ENCODE data around the gene PPP1R18. TPM values are rescaled to one million over a fixed set of nuclear protein-coding genes. Genes with fewer than 3 reads are reported as not detected.

The PPP1R18 gene
- total and polyA plus RNA-seq, 2 of the 4 experiments (the other 2 are of a cell fraction): 31.9 to 134 TPM

DNA sequence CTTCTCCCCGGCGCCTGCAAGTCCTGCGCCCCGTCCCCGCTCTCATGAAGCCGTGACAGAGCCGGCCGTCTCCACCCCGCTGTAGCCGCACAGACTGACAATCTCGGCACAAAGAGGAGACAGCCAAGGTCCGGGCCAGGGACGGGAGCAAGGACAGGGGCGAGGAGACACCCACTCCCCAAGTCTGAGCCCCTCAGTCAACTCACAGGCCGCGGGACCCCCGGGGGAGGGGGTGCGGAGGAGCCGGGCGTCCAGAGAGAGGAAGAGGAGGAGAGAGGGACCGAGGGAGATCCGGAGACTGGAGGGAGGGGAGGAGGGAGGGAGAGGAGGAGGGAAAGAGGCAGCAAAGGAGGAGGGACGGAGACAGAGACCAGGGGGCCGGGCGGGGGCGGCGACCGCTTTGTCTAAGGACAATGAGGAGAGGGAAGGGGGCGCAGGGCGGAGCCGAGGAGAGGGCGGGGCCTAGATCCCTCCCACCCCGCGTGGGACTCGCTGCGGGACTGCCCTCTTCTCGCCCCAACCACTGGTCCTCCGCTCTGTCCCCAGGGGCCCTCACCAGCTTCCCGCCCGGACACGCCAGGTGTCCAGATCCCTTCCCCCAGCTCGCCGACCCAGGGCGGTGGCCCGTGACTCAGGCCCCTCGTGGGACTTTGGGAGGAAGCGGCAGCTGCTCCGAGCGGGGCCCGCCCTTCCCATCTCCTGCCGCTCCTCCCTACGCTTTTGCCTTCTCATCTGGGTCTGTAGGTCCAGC lies 638 bp upstream of the PPP1R18 start:
- peak overlapping the region; percentile 82 for H2BK120ac ChIP-seq (ENCODE audit: low read depth, low read length)
- peak overlapping the region; percentile 93 for H3K23ac ChIP-seq (ENCODE audit: low read depth, low read length)
- ChIA-PET CTCF (interaction anchor here (0.7 to 2.2 kb wide), 2 partner anchors 8 to 36 kb away, joined by 3 to 6 read pairs; no protein-coding TSS in a partner anchor), POLR2A (ENCODE audit: unreplicated experiment) (interaction anchor here (0.5 to 0.6 kb wide), 3 partner anchors 15 to 60 kb away, joined by 3 to 7 read pairs (median 3); no protein-coding TSS in a partner anchor)
- peak overlapping the region; percentile 99 for H3K27ac ChIP-seq (ENCODE audit: insufficient read depth, low read length)
- H4K91ac ChIP-seq (ENCODE audit: insufficient read depth, low read depth, low read length): peak overlapping the region; percentile 98
- ATAC-seq (ENCODE audit: low read depth) (peak; percentile 63), DNase-seq (peak; percentile 96)
- no peaks in the 10 kb centered on the region for H3K27me3 ChIP-seq (ENCODE audit: control insufficient read depth, insufficient read depth, low read length)
- H3K79me1 ChIP-seq (ENCODE audit: low read depth in 1 of 2, low read length in 2 of 2): peaks cover 18 to 44% of the 10 kb centered on the region in 2 experiments; a peak in 3 of 4 replicates
- H3K9ac ChIP-seq (ENCODE audit: low read depth, low read length): peak overlapping the region; percentile 97
- peak overlapping the region; percentile 73 for H3K4me2 ChIP-seq (ENCODE audit: low read depth, low read length)
- peak overlapping the region; percentile 40; the same call in 1 of the 3 replicates for H2BK15ac ChIP-seq (ENCODE audit: low read depth, low read length)
- H4K5ac ChIP-seq (ENCODE audit: low read depth, low read length): peak overlapping the region; percentile 71
- peaks cover 22% of the 10 kb centered on the region for H3K36me3 ChIP-seq (ENCODE audit: control insufficient read depth, insufficient read depth, low read length)
- dilution Hi-C loops (cut with HindIII; ENCODE audit: low sequenced_read_pairs, unreplicated experiment) (no loop called here), intact Hi-C loops (cut with micrococcal nuclease) (loop anchor here (1.0 kb wide), 1 partner anchor 35 kb away; no protein-coding TSS in a partner anchor), in situ Hi-C loops (cut with MboI; ENCODE audit: low sequenced_read_pairs) (no loop called here)
- peaks cover 19% of the 10 kb centered on the region for H3K4me1 ChIP-seq (ENCODE audit: control insufficient read depth, insufficient read depth, low read length)
- TF ChIP-seq CEBPB (IDR thresholded peaks at IDR 0.05; ENCODE audit: low read depth, low read length): no peak
- peak; percentile 71; the same call in 1 of the 2 replicates for TF ChIP-seq BHLHE40 (IDR thresholded peaks at IDR 0.05; ENCODE audit: low read depth, low read length)
- TF ChIP-seq MAZ (IDR thresholded peaks at IDR 0.05; ENCODE audit: borderline replicate concordance, low read depth, low read length): peak; percentile 95
- TF ChIP-seq FOS (IDR thresholded peaks at IDR 0.05; ENCODE audit: low read depth, low read length): peak; percentile 45; the same call in 1 of the 2 replicates
- TF ChIP-seq RCOR1 (IDR thresholded peaks at IDR 0.05; ENCODE audit: insufficient replicate concordance, low read length): peak; percentile 88
- TF ChIP-seq POLR2A (IDR thresholded peaks at IDR 0.05; ENCODE audit: low read depth, low read length): 0 out of 2 replicates have a peak, but pooled peaks have one; percentile 34
- no peak for TF ChIP-seq MAFK (IDR thresholded peaks at IDR 0.05; ENCODE audit: low read depth, low read length)
- TF ChIP-seq NFE2L2 (IDR thresholded peaks at IDR 0.05; ENCODE audit: low read depth, low read length): no peak
- peak; percentile 83; the same call in 1 of the 2 replicates for TF ChIP-seq MXI1 (IDR thresholded peaks at IDR 0.05; ENCODE audit: borderline replicate concordance, low read depth, low read length)
- TF ChIP-seq, protein P1, sequence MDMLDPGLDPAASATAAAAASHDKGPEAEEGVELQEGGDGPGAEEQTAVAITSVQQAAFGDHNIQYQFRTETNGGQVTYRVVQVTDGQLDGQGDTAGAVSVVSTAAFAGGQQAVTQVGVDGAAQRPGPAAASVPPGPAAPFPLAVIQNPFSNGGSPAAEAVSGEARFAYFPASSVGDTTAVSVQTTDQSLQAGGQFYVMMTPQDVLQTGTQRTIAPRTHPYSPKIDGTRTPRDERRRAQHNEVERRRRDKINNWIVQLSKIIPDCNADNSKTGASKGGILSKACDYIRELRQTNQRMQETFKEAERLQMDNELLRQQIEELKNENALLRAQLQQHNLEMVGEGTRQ (IDR thresholded peaks at IDR 0.05; ENCODE audit: low read depth, low read length): peak; percentile 69; the same call in 1 of the 2 replicates
- TF ChIP-seq, protein P2, sequence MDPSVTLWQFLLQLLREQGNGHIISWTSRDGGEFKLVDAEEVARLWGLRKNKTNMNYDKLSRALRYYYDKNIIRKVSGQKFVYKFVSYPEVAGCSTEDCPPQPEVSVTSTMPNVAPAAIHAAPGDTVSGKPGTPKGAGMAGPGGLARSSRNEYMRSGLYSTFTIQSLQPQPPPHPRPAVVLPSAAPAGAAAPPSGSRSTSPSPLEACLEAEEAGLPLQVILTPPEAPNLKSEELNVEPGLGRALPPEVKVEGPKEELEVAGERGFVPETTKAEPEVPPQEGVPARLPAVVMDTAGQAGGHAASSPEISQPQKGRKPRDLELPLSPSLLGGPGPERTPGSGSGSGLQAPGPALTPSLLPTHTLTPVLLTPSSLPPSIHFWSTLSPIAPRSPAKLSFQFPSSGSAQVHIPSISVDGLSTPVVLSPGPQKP (IDR thresholded peaks at IDR 0.05; ENCODE audit: borderline replicate concordance, low read depth, low read length): no peak
- peak overlapping the region; percentile 97 for H2BK5ac ChIP-seq (ENCODE audit: low read depth, low read length, poor library complexity, severe bottlenecking)
- H3K56ac ChIP-seq (ENCODE audit: extremely low read depth, insufficient read depth, low read length): peak overlapping the region; percentile 95
- peaks cover 38% of the 10 kb centered on the region for H4K20me1 ChIP-seq (ENCODE audit: insufficient read depth, low read length)
- H3K4ac ChIP-seq (ENCODE audit: low read depth, low read length): peak overlapping the region; percentile 98
- 7% methylated on average over 3 of the region's 52 CpGs; no CpG with 5 or more reads in 1 of the 2 experiments for WGBS, 2 experiments (ENCODE audit: extremely low coverage in 2 of 2, insufficient read length in 1 of 2)
- no peak overlapping the region for H2BK20ac ChIP-seq (ENCODE audit: low read depth, low read length)
- H3K18ac ChIP-seq (ENCODE audit: low read depth, low read length): peak overlapping the region; percentile 93
- H2AK5ac ChIP-seq (ENCODE audit: low read depth, low read length): peak overlapping the region; percentile 98
- no TSS peak for BruUV-seq (replicated peaks)
- peaks cover 13% of the 10 kb centered on the region for H3K9me1 ChIP-seq (ENCODE audit: insufficient read depth, low read length)
- H2AK9ac ChIP-seq (replicated peaks; ENCODE audit: low read depth, low read length, poor library complexity): peak overlapping the region; percentile 100
- no peaks in the 10 kb centered on the region for H3K9me3 ChIP-seq (ENCODE audit: control insufficient read depth, insufficient read depth, low read length)
- peak overlapping the region; percentile 89 for H2AFZ ChIP-seq (replicated peaks; ENCODE audit: low read length, poor library complexity)
- peak overlapping the region; percentile 97 for H3K14ac ChIP-seq (replicated peaks; ENCODE audit: low read depth, low read length)
- peak overlapping the region; percentile 97 for H3K4me3 ChIP-seq (ENCODE audit: insufficient read depth, low read depth, low read length)
- H4K8ac ChIP-seq (ENCODE audit: low read depth in 2 of 2, low read length in 2 of 2): peak overlapping the region; percentile 88 to 96

Measured in IMR-90 (cell line).